Endometrium (tissue), 2 donors: ENCODE data around the gene DYNLT2.
"Not testable (repeated sequence)": the region's sequence is repeated elsewhere in the genome, so short reads cannot be mapped to it uniquely, and the experiment has no call there.

Experiments
- FAIRE-seq: peaks from 2 replicates; lab custom pipeline; 2012; peaks lifted over from hg19 to GRCh38; lab: Jason Lieb, UNC
- donor health status: control.
- donor health status: control.

Gene DYNLT2

DNA sequence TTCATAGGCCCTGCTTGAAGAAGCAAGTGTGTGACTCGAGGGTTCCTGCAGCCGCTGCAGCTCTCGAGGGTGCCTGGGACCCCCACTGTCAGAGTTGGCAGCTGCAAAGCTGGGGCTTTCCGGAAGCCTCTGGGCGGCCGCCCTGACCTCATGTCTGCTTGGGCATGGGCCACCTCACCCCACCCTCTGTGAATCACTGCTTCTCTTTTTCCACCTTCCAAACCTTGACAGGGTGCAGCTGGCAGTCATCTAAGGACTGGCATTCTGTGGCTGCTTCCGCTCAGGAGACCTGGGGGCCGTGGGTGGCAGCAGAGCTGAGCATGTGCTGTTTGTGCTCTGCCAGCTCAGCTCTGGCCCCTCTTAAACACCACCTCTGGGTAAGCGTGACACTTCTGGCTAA is 32.0 kb upstream of the DYNLT2 start:
- FAIRE-seq: no peak

- FAIRE-seq: no peak
Measured at GRCh38 chr6:169782966-169783365, 31.6 kb upstream of the DYNLT2 start.

GRCh38 chr6:169780571-169781091 is 29.3 kb upstream of the DYNLT2 start:
- no peak for FAIRE-seq

DNA sequence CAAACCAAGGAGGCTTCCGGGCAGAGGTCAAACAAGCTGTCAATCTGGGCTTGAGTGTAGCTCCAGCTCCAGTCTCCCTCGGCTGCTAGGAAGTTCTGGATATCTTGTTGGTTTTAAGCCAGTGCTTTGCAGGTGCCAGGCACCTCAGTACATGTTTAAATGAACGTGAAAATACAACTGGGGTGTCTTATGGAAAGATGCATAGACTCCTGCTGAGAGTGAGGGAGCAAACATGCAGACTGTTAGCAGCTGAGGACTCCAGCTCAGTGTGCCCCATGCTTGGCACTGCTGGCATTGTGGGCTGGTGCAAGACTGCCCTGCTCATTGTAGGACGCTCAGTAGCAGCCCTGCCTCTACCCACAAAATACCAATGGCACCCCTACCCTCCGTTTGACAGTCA is 28.5 kb upstream of the DYNLT2 start:
- FAIRE-seq: no peak

GRCh38 chr6:169779092-169779815 is 27.9 kb upstream of the DYNLT2 start:
- no peak for FAIRE-seq

- no peak for FAIRE-seq
Measured at GRCh38 chr6:169778646-169779045, 27.3 kb upstream of the DYNLT2 start.

DNA sequence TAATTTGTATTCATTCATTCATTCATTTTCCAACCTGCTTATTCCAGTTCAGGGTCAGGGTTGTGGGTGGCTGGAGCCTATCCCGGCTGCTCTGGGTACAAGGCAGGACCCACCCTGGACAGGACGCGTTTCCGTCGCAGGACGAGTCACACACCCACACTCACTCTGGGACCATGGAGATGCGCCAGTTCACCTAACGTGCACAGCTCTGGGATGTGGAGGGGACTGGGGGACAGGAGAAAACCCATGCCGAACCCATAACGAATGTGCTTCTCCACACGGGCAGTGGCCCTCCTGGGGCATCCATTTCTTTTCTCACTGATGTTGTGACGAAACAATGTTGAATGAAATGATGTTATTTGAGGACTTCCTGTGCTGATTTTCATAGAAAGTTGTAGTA is 26.5 kb upstream of the DYNLT2 start:
- no peak for FAIRE-seq

DNA sequence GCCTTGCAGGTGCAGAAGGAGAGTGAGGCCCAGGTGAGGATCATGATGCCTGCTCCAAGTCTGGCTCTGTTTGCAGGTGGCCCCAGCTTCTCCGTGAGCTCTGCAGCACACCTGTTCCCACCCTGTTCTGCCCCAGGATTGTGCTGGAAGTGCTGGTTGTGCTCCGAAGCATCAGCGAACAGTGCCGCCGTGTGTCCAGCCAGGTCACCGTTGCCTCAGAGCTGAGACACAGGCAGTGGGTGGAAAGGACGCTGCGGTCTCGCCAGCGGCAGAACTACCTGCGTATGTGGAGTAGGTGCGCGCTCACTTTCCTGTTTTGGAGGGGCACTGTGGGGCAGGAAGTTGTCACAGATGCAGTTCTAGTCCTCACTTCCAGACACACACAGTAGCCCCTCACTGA is 25.0 kb upstream of the DYNLT2 start:
- no peak for FAIRE-seq

GRCh38 chr6:169775321-169775720 is 23.9 kb upstream of the DYNLT2 start:
- no peak for FAIRE-seq

DNA sequence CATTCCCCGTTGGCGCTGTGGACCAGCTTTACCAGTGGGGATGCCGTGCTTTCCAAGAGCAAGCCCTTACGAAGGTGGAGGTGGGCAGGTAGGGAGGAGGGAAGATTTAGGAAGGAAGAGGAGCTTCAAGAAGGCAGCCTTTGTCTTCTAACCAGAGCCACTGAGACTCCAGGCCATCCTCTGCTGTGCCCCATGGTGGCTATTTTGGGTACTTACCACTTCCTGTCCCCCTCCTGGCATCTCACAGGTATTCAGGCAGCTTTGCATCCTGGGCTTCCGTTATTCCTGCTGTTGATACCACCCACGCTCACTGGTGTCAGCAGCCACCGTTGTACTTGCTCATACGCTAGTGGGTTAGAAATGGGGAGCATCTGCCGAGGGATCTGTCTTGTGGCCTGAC is 23.0 kb upstream of the DYNLT2 start:
- no peak for FAIRE-seq

DNA sequence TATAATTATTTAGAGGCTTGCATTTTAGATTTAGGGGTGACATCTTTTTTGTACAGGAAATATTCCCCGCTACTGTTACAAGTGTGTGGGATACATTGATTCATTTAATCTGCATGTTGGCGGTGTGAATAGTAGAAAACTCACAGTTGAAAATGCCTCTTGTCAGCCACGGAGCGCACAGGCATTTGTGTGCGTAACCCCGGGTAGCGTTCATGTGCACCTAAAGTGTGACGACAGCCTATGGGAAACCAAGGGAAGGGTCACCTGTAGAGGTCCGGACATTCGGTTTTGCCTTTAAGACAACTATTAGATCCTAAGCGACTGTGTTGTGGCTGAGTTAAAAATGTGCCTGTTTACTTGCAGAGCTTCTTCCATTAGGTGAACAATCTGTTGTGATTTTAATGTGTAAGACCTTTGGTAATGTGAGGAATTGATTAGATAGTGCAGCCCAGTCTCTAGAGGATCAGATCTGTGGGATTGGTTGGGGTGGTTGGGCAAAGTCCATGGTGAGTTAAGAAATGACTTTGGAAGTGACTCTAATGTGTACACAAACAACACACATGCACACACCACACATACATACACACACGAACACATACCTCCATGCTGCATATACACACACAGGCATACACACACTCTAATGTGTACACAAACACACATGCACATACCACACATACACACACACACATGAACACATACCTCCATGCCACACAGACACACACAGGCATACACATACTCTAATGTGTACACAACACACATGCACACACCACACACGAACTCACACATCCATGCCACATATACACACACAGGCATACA is 15.8 kb upstream of the DYNLT2 start:
- no peak for FAIRE-seq

GRCh38 chr6:169766232-169766631 is 14.9 kb upstream of the DYNLT2 start:
- FAIRE-seq: no peak

DNA sequence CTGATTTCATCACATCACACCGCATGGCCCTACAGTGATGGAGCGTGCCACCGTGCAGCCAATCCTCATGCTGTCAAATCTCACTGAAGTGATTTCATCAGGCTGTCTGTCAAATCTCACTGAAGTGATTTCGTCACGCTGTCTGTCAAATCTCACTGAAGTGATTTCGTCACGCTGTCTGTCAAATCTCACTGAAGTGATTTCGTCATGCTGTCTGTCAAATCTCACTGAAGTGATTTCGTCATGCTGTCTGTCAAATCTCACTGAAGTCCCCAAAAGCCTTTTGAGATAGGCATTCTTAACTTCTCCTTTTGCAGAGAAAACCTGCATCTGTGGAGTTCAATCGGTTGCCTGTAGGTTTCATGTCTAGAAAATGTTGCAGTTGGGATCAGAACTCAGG is 14.4 kb upstream of the DYNLT2 start:
- not testable (repeated sequence) for FAIRE-seq

DNA sequence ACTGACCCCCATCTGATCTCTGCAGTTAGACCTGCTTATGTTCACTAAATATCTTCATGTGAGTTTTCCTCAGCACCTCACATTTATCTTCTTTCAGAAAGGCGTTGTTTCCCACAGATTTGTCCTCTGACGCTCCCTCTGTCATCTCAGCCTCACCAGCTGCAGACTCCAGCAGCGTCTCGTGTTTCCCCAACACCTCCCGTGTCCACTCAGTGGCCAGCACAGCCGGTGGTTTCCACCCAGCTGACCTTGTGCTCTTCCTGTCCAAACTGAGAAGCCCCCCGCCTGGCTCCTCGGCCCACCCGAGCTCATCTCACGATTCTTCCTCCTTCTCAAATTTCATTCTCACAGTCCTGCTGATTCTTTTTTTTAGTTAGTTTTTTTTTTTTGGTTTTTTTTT is 12.5 kb upstream of the DYNLT2 start:
- FAIRE-seq: no peak

DNA sequence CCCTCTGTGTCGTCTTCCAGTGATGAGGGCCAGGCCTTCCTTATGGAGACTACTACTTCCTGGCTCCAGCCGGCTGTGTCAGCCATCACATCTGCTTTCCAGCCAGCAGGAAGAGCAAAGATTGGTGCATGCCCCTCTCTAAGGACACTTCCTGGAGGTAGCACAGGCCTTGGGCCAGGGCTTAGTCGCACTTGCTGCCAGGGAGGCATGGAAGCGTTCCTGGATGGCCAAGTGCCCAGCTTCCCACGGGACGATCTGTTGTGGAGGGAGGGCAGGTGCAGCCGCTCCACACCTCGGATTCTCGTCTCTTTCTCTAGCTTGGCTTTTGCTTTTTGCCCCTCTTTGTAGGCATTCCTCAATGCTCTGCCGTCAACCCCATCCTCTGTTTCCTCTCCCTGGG is 11.9 kb upstream of the DYNLT2 start:
- FAIRE-seq: no peak

GRCh38 chr6:169755162-169755561 is 3.8 kb upstream of the DYNLT2 start:
- FAIRE-seq: no peak

DNA sequence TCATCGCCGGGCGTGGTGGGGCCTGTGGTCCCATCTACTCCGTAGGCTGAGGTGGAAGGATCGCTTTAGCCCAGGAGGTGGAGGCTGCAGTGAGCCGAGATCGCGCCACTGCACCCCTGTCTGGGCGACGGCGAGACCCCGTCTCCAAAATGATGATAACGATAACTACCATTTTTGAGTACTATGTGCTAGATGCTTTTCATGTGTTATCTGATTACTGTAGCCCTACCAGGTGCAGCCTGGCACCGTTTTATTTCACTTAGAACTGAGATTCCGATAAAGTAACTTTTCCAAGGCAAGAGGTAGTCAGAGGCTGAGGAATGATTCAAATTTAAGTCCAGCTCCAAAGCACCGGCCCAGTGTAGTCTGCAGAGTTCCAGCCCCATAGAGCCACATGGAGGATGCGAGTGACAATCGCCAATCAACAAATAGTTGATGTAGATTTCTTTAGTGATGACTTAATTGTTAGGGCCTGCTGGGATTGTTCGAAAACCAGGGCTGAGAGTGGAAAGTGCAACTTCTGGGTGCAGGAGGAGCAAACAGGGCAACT is 777 bp upstream of the DYNLT2 start:
- FAIRE-seq: no peak

DNA sequence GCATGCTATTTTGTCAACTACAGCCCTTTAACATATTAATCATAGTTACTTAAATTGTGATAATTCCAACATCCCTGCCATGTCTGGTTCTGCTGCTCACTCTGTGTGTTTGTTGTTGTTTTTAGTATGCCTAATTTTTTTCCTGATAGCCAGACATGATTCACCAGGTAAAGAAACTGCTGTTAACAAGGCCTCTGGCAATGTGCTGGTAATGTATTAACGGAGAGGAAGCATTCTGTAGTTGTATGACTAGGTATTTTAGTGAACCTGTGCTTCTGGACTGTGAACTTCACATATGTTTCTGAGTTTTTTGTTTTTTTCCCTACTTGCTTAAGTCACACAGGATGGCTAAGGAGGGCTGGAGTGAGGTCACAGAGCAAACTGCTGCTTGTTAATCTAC is 4.8 kb downstream of the DYNLT2 start:
- FAIRE-seq: no peak

GRCh38 chr6:169745405-169745804 is 6.0 kb downstream of the DYNLT2 start:
- FAIRE-seq: no peak

DNA sequence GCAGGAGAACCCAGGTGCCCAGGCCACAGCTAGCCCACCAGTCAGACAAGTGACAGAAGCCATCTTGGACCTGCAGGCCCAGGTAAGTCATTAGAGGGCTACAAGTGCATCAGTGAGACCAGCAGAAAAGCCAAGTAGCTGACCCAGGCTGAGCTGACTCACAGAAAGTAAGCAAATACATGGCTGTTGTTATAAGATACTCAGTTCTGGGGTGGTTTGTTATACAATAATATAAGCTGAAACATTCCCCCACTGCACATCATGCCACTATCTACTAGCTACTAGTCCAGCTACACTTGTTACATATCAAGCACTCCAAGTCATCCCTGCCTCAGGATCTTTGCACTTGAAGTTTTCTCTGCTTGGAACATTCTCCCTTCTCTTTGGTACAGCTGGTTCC is 10.0 kb downstream of the DYNLT2 start:
- FAIRE-seq: no peak

GRCh38 chr6:169738976-169739529 is 12.3 kb downstream of the DYNLT2 start:
- no peak for FAIRE-seq

- no peak for FAIRE-seq
Measured at GRCh38 chr6:169738204-169738975, 13.0 kb downstream of the DYNLT2 start.
